Measurements from ENCODE around the gene GABRG2. TPM values are rescaled to one million over a fixed set of nuclear protein-coding genes. Genes with fewer than 3 reads are reported as not detected.

The GABRG2 gene
- total RNA-seq, 1 experiment from 2014 or later: not detected

DNA sequence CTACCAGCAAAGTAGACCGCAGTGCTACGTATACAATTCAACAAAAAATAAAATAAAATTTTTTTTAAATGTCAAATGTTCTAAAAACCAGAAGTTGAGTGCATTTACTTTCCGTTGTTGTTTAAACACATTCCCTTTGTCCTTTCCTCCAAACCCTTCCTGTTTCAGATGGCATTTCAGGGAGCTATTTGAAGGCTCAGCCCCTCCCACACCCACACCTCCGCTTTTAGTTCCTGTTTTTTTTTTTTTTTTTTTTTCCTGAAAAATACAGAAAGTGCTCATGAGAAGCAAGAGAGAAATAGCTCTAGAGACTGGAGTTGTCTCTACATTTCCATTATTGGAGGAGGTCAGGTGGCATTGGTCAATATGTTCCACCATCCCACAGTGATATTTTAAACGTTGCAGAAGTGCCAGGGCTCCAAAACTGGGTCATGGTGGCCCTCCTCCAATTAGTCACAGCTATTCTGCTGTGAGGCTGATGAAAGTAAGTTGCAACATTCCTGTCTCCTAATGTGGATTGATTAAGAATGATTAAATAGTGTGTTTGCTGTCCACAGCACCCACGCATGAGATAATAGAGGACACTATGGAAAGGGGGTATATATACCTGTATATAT lies 106.9 kb downstream of the GABRG2 start:
- Mint-ChIP-seq H3K27ac (ENCODE audit: unreplicated experiment) (no peak overlapping the region), H3K9me3 (ENCODE audit: low read depth, unreplicated experiment) (peaks cover 23% of the 10 kb centered on the region), H3K4me3 (ENCODE audit: low read depth, unreplicated experiment) (no peak overlapping the region), H3K27me3 (ENCODE audit: unreplicated experiment) (no peaks in the 10 kb centered on the region), H3K4me1 (ENCODE audit: low read depth, unreplicated experiment) (no peaks in the 10 kb centered on the region), H3K36me3 (ENCODE audit: insufficient read depth, unreplicated experiment) (no peaks in the 10 kb centered on the region)
- no peak for DNase-seq
- TF ChIP-seq, protein P1, sequence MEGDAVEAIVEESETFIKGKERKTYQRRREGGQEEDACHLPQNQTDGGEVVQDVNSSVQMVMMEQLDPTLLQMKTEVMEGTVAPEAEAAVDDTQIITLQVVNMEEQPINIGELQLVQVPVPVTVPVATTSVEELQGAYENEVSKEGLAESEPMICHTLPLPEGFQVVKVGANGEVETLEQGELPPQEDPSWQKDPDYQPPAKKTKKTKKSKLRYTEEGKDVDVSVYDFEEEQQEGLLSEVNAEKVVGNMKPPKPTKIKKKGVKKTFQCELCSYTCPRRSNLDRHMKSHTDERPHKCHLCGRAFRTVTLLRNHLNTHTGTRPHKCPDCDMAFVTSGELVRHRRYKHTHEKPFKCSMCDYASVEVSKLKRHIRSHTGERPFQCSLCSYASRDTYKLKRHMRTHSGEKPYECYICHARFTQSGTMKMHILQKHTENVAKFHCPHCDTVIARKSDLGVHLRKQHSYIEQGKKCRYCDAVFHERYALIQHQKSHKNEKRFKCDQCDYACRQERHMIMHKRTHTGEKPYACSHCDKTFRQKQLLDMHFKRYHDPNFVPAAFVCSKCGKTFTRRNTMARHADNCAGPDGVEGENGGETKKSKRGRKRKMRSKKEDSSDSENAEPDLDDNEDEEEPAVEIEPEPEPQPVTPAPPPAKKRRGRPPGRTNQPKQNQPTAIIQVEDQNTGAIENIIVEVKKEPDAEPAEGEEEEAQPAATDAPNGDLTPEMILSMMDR (IDR thresholded peaks at IDR 0.05; ENCODE audit: unreplicated experiment): no peak
- BruUV-seq (replicated peaks): no TSS peak
- CTCF ChIA-PET: interaction anchor here (0.6 to 0.7 kb wide), 4 partner anchors 65 to 1245 kb away, joined by 3 to 4 read pairs (median 4); no protein-coding TSS in a partner anchor
- intact Hi-C loops (cut with micrococcal nuclease; ENCODE audit: unreplicated experiment): no loop called here

- no peaks in the 10 kb centered on the region for H3K4me1 Mint-ChIP-seq (ENCODE audit: low read depth, unreplicated experiment)
- no peak overlapping the region for H3K27ac Mint-ChIP-seq (ENCODE audit: unreplicated experiment)
- intact Hi-C loops (cut with micrococcal nuclease; ENCODE audit: unreplicated experiment): no loop called here
- BruUV-seq (replicated peaks): no TSS peak
- H3K4me3 Mint-ChIP-seq (ENCODE audit: low read depth, unreplicated experiment): no peak overlapping the region
- DNase-seq: no peak
- H3K36me3 Mint-ChIP-seq (ENCODE audit: insufficient read depth, unreplicated experiment): no peaks in the 10 kb centered on the region
- no peaks in the 10 kb centered on the region for H3K27me3 Mint-ChIP-seq (ENCODE audit: unreplicated experiment)
- peaks cover 10% of the 10 kb centered on the region for H3K9me3 Mint-ChIP-seq (ENCODE audit: low read depth, unreplicated experiment)
- CTCF ChIA-PET: no interaction called here
- TF ChIP-seq, protein P1 (IDR thresholded peaks at IDR 0.05; ENCODE audit: unreplicated experiment): no peak
Measured at GRCh38 chr5:162187371-162187770, 119.8 kb downstream of the GABRG2 start.

DNA sequence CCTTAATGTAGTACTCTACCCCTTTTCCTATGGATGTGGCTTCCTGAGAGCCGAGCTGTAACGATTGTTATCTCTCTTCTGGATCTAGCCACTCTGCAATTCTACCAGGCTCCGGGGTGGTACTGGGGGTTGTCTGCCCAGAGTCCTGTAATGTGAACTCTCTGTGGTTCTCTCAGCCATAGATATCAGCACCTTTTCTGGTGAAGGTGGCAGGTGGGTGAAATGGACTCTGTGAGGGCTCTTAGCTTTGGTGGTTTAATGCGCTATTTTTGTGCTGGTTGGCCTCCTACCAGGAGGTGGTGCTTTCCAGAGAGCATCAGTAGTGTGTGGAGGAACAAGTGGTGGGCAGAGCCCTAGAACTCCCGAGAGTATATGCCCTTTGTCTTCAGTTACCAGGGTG lies 122.1 kb downstream of the GABRG2 start:
- Mint-ChIP-seq H3K4me3 (ENCODE audit: low read depth, unreplicated experiment) (no peak overlapping the region), H3K27me3 (ENCODE audit: unreplicated experiment) (no peaks in the 10 kb centered on the region), H3K4me1 (ENCODE audit: low read depth, unreplicated experiment) (no peaks in the 10 kb centered on the region), H3K36me3 (ENCODE audit: insufficient read depth, unreplicated experiment) (no peaks in the 10 kb centered on the region), H3K27ac (ENCODE audit: unreplicated experiment) (no peak overlapping the region), H3K9me3 (ENCODE audit: low read depth, unreplicated experiment) (peaks cover 12% of the 10 kb centered on the region)
- BruUV-seq (replicated peaks): no TSS peak
- intact Hi-C loops (cut with micrococcal nuclease; ENCODE audit: unreplicated experiment): no loop called here
- TF ChIP-seq, protein P1 (IDR thresholded peaks at IDR 0.05; ENCODE audit: unreplicated experiment): no peak
- CTCF ChIA-PET: no interaction called here
- no peak for DNase-seq

GRCh38 chr5:162193012-162193411 lies 125.4 kb downstream of the GABRG2 start:
- Mint-ChIP-seq H3K9me3 (ENCODE audit: low read depth, unreplicated experiment) (peaks cover 6% of the 10 kb centered on the region), H3K4me1 (ENCODE audit: low read depth, unreplicated experiment) (no peaks in the 10 kb centered on the region), H3K27me3 (ENCODE audit: unreplicated experiment) (no peaks in the 10 kb centered on the region), H3K27ac (ENCODE audit: unreplicated experiment) (no peak overlapping the region), H3K36me3 (ENCODE audit: insufficient read depth, unreplicated experiment) (no peaks in the 10 kb centered on the region), H3K4me3 (ENCODE audit: low read depth, unreplicated experiment) (no peak overlapping the region)
- CTCF ChIA-PET: no interaction called here
- DNase-seq: no peak
- intact Hi-C loops (cut with micrococcal nuclease; ENCODE audit: unreplicated experiment): no loop called here
- no TSS peak for BruUV-seq (replicated peaks)
- TF ChIP-seq, protein P1 (IDR thresholded peaks at IDR 0.05; ENCODE audit: unreplicated experiment): no peak

Measured in Calu3 (cell line).